ENCODE results near the gene CBY3.

DNA sequence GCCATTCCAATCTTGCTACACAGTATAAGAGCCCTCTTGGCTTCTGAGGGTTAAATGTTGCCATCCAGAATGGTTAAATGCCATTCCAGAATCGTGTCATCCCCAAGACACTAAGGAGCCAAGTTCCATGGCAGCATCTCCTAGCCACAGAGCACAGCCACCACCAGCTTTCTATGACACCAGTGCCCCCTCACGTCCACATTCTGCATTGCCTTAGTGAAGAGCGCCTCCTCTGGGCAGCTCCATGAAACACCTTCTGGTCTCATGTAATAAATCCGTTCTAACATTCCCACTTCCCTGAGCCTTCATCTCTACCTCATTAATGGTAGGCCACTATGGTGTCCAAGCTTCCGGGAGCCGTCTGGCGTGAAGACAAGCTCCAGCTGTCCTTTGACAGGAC lies 12.4 kb downstream of the CBY3 start:
- TF ChIP-seq, protein P1, sequence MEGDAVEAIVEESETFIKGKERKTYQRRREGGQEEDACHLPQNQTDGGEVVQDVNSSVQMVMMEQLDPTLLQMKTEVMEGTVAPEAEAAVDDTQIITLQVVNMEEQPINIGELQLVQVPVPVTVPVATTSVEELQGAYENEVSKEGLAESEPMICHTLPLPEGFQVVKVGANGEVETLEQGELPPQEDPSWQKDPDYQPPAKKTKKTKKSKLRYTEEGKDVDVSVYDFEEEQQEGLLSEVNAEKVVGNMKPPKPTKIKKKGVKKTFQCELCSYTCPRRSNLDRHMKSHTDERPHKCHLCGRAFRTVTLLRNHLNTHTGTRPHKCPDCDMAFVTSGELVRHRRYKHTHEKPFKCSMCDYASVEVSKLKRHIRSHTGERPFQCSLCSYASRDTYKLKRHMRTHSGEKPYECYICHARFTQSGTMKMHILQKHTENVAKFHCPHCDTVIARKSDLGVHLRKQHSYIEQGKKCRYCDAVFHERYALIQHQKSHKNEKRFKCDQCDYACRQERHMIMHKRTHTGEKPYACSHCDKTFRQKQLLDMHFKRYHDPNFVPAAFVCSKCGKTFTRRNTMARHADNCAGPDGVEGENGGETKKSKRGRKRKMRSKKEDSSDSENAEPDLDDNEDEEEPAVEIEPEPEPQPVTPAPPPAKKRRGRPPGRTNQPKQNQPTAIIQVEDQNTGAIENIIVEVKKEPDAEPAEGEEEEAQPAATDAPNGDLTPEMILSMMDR (IDR thresholded peaks at IDR 0.05), result peak; percentile 58
- no peak for TF ChIP-seq EZH2 (IDR thresholded peaks at IDR 0.05; ENCODE audit: borderline replicate concordance, insufficient read depth, low read depth, low read length, poor library complexity, severe bottlenecking)
